ENCODE measurements around the gene SRSF9.

DNA sequence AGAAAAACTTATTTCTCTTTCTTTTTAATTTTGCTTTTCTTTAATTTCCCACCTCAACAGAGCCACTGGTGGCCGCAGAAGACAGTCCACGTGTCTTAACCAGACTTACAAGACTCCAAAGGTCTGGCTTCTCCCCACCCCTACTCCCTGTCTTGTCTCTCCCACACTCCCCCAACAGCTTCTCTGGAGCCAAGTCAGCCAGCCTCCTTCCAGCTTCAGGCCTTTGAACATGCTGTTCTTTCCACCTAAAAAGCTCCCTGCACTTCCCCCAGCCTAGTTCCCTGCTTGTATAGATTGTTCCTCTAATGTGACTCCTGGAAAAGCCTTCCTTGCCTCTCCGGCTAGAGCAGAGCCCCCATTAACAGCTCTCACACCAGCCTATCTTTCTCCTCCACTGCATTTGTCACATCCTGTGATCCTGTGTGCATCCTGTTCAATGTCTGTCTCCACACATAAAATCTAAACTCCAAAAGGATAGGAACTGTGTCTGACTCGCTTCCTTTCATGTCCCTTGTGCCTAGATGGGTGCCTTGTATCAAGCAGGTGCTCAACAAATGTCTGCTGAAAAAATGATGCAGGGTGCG is 18.6 kb upstream of the SRSF9 start:
- TF ChIP-seq, protein P1, sequence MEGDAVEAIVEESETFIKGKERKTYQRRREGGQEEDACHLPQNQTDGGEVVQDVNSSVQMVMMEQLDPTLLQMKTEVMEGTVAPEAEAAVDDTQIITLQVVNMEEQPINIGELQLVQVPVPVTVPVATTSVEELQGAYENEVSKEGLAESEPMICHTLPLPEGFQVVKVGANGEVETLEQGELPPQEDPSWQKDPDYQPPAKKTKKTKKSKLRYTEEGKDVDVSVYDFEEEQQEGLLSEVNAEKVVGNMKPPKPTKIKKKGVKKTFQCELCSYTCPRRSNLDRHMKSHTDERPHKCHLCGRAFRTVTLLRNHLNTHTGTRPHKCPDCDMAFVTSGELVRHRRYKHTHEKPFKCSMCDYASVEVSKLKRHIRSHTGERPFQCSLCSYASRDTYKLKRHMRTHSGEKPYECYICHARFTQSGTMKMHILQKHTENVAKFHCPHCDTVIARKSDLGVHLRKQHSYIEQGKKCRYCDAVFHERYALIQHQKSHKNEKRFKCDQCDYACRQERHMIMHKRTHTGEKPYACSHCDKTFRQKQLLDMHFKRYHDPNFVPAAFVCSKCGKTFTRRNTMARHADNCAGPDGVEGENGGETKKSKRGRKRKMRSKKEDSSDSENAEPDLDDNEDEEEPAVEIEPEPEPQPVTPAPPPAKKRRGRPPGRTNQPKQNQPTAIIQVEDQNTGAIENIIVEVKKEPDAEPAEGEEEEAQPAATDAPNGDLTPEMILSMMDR (conservative IDR thresholded peaks at IDR 0.05), result no peak
- TF ChIP-seq ZFX (IDR thresholded peaks at IDR 0.05), result no peak

Measured in C4-2B (cell line).